ENCODE results near the gene MAP7D1. TPM values are rescaled to one million over a fixed set of nuclear protein-coding genes. Genes with fewer than 3 reads are reported as not detected.

MAP7D1 gene
- total RNA-seq, 1 donor from 2014 or later, result 114 TPM

DNA sequence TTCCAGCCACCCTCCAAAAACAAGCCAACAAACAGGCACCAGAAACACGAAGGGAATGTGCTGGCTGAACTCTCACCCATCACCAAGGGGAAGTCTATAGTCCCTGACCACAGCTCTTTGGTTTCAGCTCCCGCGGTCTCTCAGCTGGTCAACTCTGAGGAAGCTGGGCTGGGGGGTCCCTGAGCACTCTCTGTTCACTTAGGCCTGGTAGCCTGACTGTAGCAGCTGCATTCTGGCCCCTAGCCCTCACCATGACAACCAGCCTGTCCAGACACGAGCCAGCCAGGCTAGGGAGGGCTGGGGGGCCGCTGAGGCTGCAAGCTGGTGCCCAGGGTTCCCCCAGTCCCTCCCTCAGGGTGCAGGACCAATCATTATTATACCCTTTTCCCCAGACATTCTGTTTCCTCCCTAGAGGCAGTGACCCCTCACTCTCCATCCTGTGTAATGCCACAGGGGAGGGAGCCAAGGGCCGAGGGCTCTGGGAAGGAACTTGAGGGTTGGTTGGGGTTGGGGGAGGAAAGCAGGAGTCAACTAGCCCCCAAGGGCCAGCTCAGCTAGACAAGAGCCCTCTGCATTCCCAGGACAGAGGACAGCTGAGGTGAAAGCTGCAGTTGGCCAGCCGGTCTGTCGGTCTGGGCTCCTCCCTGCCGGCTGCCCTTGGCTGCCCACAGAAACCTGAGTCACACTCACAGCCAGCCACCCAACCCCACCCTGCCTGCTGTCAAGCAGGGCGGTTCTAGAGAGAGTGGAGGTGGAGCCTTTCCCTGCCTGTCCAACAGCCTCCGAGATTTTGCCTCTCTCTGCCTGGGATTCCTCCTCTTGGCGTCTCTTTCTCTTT is 5.4 kb upstream of the MAP7D1 start:
- TF ChIP-seq, protein P1, sequence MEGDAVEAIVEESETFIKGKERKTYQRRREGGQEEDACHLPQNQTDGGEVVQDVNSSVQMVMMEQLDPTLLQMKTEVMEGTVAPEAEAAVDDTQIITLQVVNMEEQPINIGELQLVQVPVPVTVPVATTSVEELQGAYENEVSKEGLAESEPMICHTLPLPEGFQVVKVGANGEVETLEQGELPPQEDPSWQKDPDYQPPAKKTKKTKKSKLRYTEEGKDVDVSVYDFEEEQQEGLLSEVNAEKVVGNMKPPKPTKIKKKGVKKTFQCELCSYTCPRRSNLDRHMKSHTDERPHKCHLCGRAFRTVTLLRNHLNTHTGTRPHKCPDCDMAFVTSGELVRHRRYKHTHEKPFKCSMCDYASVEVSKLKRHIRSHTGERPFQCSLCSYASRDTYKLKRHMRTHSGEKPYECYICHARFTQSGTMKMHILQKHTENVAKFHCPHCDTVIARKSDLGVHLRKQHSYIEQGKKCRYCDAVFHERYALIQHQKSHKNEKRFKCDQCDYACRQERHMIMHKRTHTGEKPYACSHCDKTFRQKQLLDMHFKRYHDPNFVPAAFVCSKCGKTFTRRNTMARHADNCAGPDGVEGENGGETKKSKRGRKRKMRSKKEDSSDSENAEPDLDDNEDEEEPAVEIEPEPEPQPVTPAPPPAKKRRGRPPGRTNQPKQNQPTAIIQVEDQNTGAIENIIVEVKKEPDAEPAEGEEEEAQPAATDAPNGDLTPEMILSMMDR (IDR thresholded peaks at IDR 0.05), result no peak
- Histone ChIP-seq H3K27ac (peak overlapping the region; percentile 98), H3K4me3 (peak overlapping the region; percentile 33), H3K4me1 (peaks cover 51% of the 10 kb centered on the region), H3K36me3 (no peaks in the 10 kb centered on the region), H3K9me3 (no peaks in the 10 kb centered on the region), H3K27me3 (no peaks in the 10 kb centered on the region)
- peak; percentile 95 for DNase-seq
- intact Hi-C loops (cut with DNase I), result no loop called here
- peak; percentile 82 for ATAC-seq

DNA sequence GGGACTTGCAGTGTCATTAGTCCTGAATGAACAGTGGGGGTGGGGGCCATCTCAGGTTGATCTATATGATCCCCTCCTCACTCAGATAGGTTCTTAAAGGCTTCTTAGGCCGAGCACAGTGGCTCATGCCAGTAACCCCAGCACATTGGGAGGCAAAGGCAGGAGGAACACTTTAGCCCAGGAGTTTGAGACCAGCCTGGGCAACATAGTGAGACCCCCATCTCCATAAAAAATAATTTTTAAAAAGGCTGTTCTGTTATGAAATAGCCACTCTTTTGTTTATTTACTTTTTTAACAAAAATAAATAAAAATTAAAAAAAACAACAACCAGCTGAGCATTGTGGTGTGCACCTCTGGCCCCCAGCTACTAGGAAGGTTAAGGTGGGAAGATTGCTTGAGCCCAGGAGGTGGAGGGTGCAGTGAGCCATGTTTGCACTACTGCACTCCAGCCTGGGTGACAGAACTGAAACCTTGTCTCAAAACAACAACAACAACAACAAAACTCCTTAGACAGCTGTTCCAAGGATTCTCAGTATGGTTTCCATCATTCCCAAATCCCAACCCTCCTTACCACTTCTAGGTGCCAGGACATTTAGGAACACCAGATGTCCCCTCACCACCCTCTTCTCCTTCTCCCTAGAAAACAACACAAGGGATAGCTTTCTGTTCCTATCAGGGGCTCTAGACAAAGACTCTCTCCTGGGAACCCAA is 4.7 kb upstream of the MAP7D1 start:
- intact Hi-C loops (cut with DNase I), result no loop called here
- Histone ChIP-seq H3K4me3 (no peak overlapping the region), H3K27ac (peak overlapping the region; percentile 98), H3K27me3 (no peaks in the 10 kb centered on the region), H3K9me3 (no peaks in the 10 kb centered on the region), H3K4me1 (peaks cover 51% of the 10 kb centered on the region), H3K36me3 (no peaks in the 10 kb centered on the region)
- DNase-seq (no peak), ATAC-seq (no peak)
- TF ChIP-seq, protein P1 (IDR thresholded peaks at IDR 0.05), result no peak

DNA sequence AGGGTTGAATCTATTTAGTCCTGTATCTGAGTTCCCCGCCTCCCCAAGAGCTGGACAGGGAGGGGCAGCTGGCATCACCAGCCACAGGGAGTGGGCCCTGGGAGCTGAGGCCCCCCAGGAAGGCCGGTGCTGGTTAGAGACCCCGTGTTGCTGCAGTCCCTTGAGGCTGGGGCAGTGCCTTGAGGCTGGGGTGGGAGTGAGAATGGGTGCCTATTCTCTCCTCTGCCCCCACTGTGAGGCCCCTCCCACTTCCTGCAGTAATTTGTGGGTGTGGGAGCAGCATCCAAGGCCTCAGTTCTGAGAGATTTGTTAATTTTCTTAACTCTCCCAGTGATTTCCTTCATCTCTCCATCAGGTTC is 4.1 kb upstream of the MAP7D1 start:
- Histone ChIP-seq H3K4me1 (peaks cover 51% of the 10 kb centered on the region), H3K9me3 (no peaks in the 10 kb centered on the region), H3K27ac (peak overlapping the region; percentile 98), H3K4me3 (no peak overlapping the region), H3K27me3 (no peaks in the 10 kb centered on the region), H3K36me3 (no peaks in the 10 kb centered on the region)
- no peak for DNase-seq
- ATAC-seq, result no peak
- intact Hi-C loops (cut with DNase I), result no loop called here
- TF ChIP-seq, protein P1 (IDR thresholded peaks at IDR 0.05), result no peak

DNA sequence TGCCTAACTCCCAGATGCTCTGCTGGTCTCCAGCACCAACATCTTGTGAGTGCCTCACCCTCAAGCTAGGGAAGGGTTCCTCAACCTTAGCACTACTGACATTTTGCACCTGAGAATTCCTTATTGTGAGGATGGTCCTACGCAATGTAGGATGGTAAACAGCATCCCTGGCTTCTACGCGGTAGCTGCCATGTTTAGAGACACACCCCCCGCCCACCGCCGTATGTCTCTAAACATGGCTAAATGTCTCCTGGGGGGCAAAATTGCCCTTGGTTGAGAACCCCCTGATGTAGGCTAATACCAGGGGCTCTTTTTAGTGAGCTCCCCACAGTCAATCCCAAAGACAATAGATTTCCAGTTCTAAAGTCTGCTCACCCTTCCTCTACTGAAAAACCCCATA is 2.5 kb upstream of the MAP7D1 start:
- no peaks in the 10 kb centered on the region for H3K9me3 ChIP-seq
- no peaks in the 10 kb centered on the region for H3K36me3 ChIP-seq
- no peak overlapping the region for H3K27ac ChIP-seq
- DNase-seq (no peak), ATAC-seq (no peak)
- H3K4me1 ChIP-seq, result peaks cover 53% of the 10 kb centered on the region
- TF ChIP-seq, protein P1 (IDR thresholded peaks at IDR 0.05), result no peak
- no peaks in the 10 kb centered on the region for H3K27me3 ChIP-seq
- no peak overlapping the region for H3K4me3 ChIP-seq
- intact Hi-C loops (cut with DNase I), result no loop called here

DNA sequence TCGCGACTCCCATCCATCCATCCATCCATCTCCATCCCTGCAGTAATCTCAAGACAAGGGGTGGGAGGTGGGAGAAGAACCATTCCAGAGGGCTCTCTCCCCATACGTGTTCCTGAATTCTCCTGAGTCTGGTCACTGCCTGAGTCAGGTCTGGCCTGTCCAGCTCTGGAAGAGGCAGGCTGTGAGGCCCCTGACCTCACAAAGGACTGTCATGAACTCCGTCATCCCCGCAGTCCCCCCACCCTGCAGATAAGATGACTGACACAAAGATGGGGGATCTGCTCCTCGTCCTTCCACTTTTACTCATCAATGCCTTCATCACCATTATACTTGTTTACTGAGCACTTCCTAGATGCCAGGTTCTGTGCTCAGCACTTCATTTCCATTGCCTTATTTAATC is 1.6 kb upstream of the MAP7D1 start:
- no peaks in the 10 kb centered on the region for H3K36me3 ChIP-seq
- ATAC-seq (no peak), DNase-seq (no peak)
- H3K4me1 ChIP-seq, result peaks cover 62% of the 10 kb centered on the region
- TF ChIP-seq, protein P1 (IDR thresholded peaks at IDR 0.05), result no peak
- intact Hi-C loops (cut with DNase I), result no loop called here
- no peak overlapping the region for H3K4me3 ChIP-seq
- no peaks in the 10 kb centered on the region for H3K27me3 ChIP-seq
- H3K27ac ChIP-seq, result no peak overlapping the region
- no peaks in the 10 kb centered on the region for H3K9me3 ChIP-seq
